HG02938 (cell line): ENCODE results near the gene GFOD2.

Source experiments
- ATAC-seq: cut with Tn5 transposase; IDR thresholded peaks from one replicate; pipeline ENCODE4 v1.9.1; 2021; ENCODE audit warnings: mild to moderate bottlenecking, moderate library complexity; ENCODE audit not compliant: unreplicated experiment

The GFOD2 gene

GRCh38 chr16:67660564-67661028 is 58.5 kb downstream of the GFOD2 start, which contains the start of gene PARD6A:
Gene PARD6A, plus strand, starts transcription at chr16:67660960. Its CDS starts 79 bp downstream, at chr16:67661039.
- ATAC-seq, result peak; percentile 75

DNA sequence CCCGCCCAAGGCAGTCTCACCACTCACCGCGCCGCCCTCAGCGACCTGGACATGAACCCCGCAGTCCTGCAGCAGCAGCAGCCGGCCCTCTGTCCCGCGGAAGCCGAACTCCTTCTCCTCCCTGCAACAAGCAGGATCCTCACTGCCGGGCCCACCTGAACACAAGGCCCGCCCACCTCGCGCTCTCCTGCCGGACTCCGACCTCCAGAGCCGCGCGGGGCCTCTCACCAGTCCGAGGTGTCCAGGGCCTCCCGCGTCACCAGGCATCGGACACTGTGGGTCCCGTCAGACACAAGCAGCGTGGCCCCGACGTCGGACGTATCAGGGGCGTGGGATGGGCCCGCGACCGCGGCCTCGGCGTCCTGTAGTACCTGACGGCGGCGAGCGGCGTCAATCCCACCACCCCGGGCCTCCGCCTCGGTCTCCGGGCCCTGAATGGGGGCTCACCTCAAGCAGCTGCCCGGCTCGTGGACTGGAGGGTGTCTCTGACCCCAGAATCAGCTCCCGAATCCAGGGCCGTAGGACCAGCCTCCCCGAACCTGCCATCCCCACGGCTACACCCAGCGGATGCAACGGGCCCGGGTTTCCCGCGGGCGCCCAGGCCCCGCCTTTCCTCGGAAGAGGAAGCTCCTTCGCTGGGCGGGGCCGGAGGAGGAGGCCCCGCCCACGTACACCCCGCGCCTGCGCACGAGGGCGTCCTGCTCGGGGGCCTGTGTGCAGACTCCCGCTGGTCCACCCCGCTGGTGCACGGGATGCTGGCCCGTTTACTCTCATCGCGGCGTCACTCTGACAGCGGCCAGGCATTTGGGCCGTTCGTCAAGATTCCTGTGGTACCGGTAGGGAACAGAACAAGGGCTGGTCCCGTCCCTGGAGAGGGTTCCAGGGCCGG is 59.2 kb downstream of the GFOD2 start, which contains the start of gene ACD:
ACD (minus strand) TSS at position 586 of the 889 bp plus-strand sequence; CDS start at position 546, 40 bp downstream.
- peak; percentile 38 for ATAC-seq

GRCh38 chr16:67658849-67659674 is 60.1 kb downstream of the GFOD2 start:
- no peak for ATAC-seq

DNA sequence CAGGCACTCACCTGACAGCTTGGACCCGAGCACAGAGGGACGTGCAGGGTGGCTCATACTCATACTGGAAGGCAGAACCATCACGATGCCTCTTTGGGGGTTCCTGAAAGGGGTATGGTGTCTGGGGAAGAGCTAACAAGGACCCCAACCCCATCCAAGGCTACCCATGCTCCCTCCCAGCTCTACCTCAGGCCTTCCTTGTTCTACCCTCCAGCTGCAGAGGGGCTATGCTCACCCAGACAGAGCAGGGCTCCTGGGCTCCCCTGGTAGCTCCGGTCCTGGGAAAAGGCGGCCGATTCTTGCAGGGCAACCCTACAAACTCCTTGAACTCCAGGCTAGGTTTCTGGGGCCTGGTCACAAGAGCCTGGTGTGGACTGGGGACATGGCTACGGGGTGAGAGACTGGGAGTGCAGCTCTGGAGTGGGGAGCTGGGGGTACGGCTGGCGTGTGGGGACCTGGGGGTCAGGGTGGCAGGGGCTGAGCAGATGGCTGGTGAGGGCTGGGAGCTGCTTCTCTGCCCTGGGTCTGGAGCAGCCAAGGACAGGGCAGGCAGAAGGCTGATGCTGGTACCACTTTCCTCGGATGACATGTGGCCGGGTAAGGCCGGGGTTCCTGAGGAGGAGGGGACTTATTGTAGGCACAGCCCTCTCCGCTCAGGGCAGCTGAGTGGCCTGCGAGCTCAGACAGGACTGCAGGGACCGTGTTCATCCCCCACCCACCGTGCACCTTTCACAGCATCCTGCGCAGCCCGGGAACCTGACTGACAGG is 61.2 kb downstream of the GFOD2 start:
- no peak for ATAC-seq

DNA sequence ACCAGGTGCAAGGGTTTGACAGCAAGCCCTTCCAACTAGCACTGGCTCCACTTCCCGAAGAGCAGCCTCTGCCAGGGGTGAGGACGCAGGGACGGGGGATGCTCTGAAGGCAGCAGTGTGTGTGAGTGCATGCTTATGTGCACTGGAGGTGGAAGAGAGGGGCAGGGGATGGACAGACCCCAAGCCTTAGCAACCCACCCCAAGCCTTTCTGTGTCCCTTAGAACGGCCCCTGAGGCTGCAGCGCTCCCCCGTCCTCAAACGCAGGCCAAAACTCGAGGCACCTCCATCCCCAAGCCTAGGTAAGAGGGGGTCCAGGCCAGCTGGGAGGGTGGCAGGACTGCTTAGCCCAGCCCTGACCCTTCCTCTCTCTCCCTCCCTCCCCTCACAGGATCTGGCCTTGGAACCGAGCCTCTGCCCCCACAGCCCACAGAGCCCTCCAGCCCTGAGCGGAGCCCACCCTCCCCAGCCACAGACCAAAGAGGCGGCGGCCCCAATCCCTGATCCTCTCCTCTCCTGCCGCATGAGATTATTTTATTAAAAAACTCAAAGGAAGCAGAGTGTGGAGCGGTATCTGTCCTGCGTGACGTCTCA is 62.0 kb downstream of the GFOD2 start:
- ATAC-seq, result no peak

- ATAC-seq, result no peak
Measured at GRCh38 chr16:67656344-67657016, 62.6 kb downstream of the GFOD2 start.

GRCh38 chr16:67655363-67655762 is 63.8 kb downstream of the GFOD2 start:
- ATAC-seq, result no peak

GRCh38 chr16:67654403-67654911 is 64.7 kb downstream of the GFOD2 start:
- ATAC-seq, result no peak

DNA sequence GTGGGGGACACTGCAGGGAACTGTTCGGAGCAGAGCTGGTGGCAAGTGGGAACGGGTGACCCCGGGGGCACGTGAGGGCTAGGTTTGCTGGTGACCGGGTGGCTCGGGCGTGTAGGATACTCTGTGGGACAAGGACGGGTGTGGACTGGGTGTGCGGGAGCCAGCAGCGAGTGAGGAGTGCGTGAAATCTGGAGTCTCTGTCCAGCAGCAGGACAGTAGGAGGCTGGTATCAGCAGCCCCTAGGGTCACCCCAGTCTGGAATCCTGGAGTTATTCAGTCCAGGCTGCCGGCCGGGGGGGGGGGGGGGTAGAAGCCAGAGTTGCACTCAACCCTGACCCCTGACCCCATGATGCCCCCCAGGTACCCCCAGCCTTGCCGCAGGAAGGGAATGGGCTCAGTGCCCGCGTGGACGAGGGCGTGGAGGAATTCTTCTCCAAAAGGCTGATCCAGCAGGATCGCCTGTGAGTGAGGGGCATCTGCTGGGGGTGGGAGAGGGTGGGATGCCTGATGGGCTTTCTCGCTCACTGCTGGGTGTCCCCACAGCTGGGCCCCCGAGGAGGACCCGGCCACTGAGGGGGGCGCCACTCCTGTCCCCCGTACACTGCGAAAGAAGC is 65.2 kb downstream of the GFOD2 start:
- ATAC-seq, result no peak

- ATAC-seq, result no peak
Measured at GRCh38 chr16:67653128-67653788, 65.9 kb downstream of the GFOD2 start.

GRCh38 chr16:67652578-67653127 is 66.5 kb downstream of the GFOD2 start:
- ATAC-seq, result no peak

- no peak for ATAC-seq
Measured at GRCh38 chr16:67651847-67652246, 67.3 kb downstream of the GFOD2 start.

DNA sequence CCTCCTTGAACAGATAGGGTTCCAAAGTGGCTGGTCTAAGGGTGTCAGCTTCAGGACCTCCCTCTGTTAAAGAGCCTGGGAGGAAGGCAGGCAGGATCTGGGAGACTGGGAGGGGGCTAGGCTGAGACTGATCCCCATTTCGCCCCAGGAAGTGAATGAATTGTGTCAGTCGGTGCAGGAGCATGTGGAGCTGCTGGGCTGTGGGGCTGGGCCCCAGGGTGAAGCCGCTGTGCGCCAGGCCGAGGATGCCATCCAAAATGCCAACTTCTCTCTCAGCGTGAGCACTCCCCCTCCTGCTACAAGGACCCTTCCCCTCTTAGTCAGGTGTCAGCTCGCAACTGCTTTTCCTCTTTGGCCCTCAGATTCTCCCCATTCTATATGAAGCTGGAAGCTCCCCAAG is 68.1 kb downstream of the GFOD2 start:
- no peak for ATAC-seq

DNA sequence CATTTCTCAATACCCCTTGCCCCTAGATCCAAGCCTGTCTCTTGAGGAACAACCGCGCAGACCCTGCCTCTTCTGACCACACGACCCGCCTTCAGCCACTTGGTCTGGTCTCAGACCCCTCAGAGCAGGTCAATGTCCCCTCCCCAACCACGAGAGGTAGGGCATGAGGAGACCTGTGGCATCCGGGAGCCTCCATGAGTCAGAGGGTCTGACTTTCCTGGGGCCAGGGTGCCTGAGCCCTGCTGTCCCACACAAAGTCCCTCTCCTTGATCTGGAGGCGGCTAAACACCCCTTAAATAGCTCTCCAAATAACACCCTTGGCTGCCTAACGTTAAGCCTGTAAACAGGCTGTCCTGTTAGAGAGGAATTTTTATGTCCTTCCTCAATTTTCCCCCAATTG is 69.1 kb downstream of the GFOD2 start:
- ATAC-seq, result no peak

DNA sequence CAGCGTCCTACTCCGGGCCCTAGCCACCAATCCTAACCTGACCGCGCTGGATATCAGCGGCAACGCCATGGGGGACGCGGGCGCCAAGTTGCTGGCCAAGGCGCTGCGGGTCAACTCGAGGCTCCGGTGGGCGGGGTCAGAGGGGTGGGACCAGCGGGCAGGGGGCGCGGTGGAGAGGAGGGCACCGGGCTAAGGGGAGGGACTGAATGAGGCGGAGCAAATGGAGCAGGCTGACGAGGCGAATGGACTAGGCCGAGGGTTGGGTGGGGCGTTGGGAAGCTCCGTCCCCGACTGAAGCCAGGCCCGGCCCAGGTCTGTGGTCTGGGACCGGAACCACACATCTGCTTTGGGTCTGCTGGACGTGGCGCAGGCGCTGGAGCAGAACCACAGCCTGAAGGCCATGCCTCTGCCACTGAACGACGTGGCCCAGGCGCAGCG is 69.6 kb downstream of the GFOD2 start:
- ATAC-seq, result no peak

GRCh38 chr16:67648764-67649407 is 70.2 kb downstream of the GFOD2 start:
- ATAC-seq, result no peak

- ATAC-seq, result no peak
Measured at GRCh38 chr16:67648088-67648763, 70.9 kb downstream of the GFOD2 start.
